ENCODE measurements around the gene XPR1.
"Not testable (repeated sequence)": the region's sequence is repeated elsewhere in the genome, so short reads cannot be mapped to it uniquely, and the experiment has no call there.

Gene XPR1

DNA sequence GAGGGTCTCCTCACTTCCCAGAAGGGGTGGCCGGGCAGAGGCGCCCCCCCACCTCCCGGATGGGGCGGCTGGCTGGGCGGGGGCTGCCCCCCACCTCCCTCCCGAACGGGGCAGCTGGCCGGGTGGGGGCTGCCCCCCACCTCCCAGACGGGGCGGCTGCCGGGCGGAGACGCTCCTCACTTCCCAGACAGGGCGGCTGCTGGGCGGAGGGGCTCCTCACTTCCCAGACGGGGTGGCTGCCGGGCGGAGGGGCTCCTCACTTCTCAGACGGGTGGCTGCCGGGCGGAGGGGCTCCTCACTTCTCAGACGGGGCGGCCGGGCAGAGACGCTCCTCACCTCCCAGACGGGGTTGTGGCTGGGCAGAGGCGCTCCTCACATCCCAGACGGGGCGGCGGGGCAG, 78.9 kb downstream of the XPR1 start:
- in situ Hi-C loops (cut with MboI; ENCODE audit: low sequenced_read_pairs), result not testable (repeated sequence)

DNA sequence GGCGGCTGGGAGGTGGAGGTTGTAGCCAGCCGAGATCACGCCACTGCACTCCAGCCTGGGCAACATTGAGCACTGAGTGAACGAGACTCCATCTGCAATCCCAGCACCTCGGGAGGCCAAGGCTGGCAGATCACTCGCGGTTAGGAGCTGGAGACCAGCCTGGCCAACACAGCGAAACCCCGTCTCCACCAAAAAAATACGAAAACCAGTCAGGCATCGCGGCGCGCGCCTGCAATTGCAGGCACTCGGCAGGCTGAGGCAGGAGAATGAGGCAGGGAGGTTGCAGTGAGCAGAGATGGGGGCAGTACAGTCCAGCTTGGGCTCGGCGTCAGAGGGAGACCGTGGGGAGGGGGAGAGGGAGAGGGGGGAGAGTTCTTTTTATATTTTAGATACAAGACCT, 79.4 kb downstream of the XPR1 start:
- in situ Hi-C loops (cut with MboI; ENCODE audit: low sequenced_read_pairs), result not testable (repeated sequence)

DNA sequence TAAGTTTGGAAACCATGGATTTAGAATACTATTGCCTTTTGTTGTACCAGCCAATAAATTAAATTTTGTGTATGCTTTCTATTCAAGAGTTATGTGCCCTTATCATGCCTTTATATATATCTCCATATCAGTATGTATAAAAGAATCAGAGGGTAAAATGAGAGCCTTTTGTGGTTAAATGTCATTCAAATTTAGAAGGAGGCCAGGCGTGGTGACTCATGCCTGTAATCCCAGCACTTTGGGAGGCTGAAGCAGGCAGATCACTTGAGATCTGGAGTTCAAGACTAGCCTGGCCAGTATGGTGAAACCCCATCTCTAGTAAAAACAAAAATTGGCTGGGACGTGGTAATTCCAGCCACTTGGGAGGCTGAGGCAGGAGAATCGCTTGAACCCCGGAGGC, 88.9 kb downstream of the XPR1 start:
- in situ Hi-C loops (cut with MboI; ENCODE audit: low sequenced_read_pairs), result no loop called here

DNA sequence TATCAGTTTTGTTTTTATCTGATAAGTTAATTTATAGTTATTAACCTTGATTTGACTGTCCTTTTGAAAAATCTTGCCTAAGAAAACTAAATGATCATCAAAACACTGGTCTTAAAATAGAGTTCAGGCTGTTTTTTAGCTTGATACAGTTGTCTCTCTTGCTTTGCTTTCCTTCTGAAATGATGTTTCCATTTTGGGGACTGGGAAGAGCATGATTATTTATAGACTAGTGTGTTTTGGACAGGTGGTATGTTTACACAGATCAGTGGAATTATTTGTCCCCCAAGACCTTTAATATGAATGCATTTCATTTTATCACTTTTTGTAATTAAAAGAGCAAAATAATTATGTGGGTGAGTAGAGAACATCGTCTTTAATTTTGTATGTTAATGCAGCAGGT, 90.8 kb downstream of the XPR1 start:
- in situ Hi-C loops (cut with MboI; ENCODE audit: low sequenced_read_pairs), result no loop called here

DNA sequence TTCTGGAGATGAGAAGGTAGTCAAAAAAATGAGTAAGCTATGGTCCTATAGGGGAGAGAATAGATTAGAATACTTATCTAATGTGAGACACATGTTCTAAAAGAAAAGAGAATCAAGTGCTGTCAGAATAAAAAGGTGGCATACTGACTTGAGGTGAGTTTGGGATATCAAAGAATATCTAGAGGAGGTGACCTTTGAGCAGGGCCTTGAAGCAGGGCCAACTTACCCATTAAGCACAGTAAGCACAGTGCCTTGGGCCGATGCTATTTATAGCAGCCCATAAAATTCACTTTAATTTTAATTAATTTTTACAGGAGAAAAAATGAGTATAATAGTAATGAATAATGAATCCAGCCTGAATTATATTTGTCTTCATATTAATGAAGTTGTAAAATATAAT, 92.2 kb downstream of the XPR1 start:
- in situ Hi-C loops (cut with MboI; ENCODE audit: low sequenced_read_pairs), result no loop called here

DNA sequence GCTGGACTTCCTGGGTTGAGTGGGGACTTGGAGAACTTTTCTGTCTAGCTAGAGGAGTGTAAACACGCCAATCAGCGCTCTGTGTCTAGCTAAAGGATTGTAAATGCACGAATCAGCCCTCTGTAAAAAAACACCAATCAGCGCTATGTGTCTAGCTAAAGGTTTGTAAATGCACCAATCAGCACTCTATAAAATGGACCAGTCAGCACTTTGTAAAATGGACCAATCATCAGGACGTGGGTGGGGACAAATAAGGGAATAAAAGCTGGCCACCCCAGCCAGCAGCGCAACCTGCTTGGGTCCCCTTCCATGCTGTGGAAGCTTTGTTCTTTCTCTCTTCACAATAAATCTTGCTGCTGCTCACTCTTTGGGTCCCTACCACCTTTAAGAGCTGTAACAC, 94.2 kb downstream of the XPR1 start:
- in situ Hi-C loops (cut with MboI; ENCODE audit: low sequenced_read_pairs), result not testable (repeated sequence)

DNA sequence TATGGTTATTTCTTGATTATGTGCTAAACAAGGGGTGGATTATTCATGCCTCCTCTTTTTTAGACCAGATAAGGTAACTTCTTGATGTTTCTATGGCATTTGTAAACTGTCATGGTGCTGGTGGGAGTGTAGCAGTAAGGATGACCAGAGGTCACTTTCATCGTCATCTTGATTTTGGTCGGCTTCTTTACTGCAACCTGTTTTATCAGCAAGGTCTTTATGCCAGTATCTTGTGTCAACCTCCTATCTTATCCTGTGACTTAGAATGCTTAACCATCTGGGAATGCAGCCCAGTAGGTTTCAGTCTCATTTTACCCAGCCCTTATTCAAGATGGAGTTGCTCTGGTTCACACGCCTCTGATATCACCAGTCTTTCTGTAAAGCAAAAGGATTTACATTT, 95.9 kb downstream of the XPR1 start:
- in situ Hi-C loops (cut with MboI; ENCODE audit: low sequenced_read_pairs), result not testable (repeated sequence)

DNA sequence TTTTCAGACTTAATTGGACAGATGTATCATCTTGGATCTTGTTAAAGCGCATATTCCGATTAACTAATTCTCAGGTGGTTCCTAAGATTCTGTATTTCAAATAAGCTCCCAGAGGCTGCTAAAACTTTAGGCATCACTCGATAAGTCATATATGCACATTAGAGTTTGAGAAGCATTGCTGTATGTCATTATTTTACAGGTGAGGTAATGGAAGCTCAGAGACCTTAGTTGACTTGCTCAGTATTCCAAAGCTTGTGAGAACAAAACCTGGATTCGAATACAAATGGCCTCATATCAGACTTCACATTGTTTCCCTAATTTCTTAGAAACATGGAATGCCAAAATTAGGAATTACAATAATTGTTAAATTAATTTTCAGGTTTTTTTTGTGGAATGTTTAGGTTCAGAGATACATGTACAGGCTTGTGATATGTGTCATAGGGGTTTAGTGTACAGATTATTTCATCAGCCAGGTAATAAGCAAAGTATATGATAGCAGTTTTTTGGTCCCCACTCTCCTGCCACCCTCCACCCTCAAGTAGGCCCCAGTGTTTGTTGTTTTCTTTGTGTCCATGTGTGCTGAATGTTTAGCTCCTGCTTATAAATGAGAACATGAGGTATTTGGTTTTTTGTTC, 96.8 kb downstream of the XPR1 start:
- in situ Hi-C loops (cut with MboI; ENCODE audit: low sequenced_read_pairs), result no loop called here

DNA sequence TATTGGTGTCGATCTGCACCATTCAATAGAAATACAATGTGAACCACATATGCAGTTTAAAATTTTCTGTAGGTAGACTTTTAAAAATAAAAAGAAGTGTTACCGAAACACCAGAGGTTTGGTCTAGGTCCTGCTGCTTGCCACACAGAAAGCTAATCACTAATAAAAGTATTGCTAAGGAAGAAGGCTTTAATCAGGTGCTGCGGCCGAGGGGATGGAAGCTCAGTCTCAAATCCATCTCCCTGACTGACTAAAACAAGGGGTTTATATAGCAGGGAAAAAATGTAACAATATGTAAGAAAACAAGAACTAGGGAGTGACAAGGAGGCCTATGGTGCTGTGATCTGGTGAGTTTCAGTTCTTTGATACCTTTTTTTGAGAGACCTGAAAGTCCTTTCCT, 99.3 kb downstream of the XPR1 start:
- in situ Hi-C loops (cut with MboI; ENCODE audit: low sequenced_read_pairs), result no loop called here

DNA sequence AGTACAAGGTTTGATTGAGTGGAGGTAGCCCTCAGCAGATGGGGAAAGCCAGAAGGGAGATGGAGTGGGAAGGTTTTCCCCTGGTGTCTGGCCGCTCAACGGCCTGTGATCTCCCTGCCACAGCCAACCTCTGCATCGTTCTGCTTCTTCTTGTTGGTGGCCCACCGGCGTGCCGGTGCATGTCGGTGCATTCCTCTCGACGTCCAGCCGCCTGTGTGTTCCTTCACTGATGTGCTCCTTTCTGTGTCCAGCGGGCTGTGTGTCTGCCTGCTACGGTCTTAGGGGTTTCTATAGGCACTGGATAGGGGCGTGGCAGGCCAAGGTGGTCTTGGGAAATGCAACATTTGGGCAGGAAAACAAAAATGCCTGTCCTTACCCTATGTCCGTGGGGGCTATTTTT, 101.0 kb downstream of the XPR1 start:
- in situ Hi-C loops (cut with MboI; ENCODE audit: low sequenced_read_pairs), result no loop called here

DNA sequence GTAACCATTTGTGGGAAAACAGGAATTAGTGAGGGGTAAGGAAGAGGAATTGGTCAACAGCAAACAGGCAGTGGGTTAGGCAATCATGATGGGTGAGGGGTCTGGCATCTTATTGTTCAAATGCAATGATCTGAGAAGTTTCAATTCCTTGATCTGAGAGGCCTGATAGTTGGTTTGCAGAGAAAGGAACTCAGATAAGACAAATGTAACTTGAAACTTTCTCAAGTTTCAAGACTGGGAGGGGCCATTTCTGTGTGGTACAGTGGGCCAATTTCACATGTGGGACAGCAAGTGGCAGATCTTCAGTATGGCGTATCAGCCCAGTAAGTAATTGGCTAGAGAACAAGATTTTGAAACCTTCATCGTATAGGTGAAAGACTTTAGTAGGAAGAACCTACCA, 102.5 kb downstream of the XPR1 start:
- in situ Hi-C loops (cut with MboI; ENCODE audit: low sequenced_read_pairs), result no loop called here

DNA sequence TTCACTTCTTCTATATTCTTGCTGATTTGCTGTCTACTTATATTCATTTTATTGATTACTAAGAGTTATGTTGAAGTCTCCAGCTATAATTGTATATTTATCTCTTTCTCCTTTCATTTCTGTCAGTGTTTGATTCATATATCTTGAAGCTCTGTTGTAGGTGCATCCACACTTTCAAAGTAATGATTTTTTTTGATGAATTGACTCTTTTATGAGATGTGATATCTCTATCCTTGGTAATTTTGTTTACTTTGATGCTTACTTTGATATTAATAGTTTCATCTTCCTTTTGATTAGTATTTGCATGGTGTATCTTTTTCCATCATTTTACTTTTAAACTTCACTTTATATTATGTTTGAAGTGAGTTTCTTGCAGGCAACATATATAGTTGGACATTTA, 110.8 kb downstream of the XPR1 start:
- in situ Hi-C loops (cut with MboI; ENCODE audit: low sequenced_read_pairs), result no loop called here

DNA sequence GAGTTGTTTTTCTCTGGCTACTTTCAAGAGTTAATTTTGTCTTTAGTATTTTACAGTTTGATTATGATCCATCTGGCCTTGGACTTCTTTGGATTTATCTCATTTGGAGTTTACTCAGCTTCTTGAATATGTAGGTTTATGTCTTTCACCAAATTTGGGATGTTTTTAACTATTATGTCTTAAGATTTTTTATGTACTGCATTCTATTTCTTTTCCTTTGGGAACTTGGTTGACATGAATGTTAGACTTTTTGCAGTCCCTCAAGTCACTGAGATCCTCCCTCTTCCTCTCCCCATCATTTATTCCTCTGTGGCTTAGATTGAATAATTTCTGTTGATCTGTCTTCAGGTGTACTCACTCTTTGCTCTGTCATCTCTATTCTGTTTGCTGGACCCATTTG, 112.0 kb downstream of the XPR1 start:
- in situ Hi-C loops (cut with MboI; ENCODE audit: low sequenced_read_pairs), result no loop called here

DNA sequence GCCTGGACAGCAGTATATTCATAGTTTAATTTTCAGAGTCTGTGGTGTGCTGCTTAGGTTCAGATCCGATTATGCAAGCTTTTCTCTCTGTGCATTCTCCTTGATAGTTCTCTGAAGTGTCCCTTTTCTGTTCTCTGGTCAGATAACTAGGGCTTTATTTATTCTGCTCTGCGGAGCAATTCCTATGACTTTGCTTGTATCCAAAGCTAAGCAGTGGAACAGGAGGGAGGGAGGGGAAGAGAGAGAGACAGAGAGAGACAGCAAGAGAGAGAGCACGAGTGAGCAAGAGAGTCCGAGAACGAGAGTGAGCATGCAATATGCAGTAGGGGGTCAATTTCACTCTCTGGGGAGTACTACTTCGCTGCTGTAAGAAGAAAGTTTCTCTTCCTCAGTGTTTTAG, 113.3 kb downstream of the XPR1 start:
- in situ Hi-C loops (cut with MboI; ENCODE audit: low sequenced_read_pairs), result no loop called here

DNA sequence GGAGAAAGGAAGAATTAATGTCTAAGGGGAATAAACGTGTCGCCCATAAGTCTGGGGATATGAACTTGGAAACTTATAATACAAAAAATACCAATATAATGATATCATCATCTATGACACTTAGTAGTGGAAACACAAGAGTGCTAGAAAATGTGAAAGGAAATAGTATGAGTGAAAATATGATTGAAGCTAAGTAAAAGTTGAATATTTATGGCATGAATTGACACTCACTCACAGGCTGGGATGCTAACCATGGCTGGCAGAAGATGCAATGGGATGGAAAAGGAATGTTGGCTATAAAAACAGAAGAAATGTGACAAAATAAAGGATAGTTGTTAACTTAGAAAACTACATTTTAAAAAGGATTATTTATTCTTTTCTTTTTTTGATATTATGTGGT, 120.1 kb downstream of the XPR1 start:
- in situ Hi-C loops (cut with MboI; ENCODE audit: low sequenced_read_pairs), result no loop called here

DNA sequence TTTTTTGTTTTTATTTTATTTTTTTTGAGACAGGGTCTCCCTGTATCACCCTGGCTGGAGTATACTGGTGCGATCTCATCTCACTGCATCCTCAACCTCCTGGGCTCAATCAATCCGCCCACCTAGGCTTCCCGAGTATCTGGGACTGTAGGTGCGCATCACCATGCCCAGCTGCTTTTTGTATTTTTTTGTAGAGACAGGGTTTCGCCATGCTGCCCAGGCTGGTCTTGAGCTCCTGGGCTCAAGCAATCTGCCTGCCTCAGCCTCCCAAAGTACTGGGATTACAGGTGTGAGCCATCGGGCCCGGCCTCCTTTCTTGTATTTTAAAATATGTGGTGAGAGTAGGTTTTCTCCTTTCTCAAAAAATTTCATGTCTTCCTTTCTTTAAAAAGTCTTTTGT, 122.6 kb downstream of the XPR1 start:
- in situ Hi-C loops (cut with MboI; ENCODE audit: low sequenced_read_pairs), result no loop called here

DNA sequence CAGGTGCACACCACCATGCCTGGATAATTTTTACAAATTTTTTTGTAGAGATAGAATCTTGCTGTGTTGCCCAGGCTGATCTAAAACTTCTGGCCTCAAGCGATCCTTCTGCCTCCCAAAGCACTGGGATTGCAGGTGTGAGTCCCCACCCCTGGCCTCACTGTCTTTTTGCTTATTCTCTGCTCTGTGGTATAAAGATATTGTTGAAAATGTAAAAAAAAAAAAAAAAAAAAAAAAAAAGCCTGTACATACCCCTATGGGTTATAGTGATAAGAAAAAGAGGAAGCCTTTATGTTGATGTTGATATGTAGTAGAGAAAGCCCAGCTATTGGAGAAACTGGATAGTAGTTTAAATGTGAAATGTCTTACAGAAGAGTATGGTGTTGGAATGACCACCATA, 125.8 kb downstream of the XPR1 start:
- in situ Hi-C loops (cut with MboI; ENCODE audit: low sequenced_read_pairs), result no loop called here

DNA sequence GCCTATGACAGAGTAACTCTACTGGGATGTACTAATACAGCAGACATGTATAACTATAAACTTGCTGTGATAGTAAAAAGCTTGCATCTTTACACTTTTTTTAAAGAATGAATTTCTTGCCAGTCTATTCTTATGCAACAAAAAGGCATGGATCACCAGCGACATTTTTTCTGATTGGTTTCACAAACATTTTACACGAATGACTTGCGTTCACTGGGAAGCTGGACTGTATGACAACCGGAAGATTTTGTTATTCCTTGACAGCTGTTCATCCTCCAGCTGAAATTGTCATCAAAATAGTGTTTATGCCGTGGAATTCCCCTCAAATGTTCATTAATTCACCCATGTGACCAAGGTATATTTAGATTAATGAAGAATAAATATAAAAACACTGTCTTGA, 131.0 kb downstream of the XPR1 start:
- in situ Hi-C loops (cut with MboI; ENCODE audit: low sequenced_read_pairs), result no loop called here

DNA sequence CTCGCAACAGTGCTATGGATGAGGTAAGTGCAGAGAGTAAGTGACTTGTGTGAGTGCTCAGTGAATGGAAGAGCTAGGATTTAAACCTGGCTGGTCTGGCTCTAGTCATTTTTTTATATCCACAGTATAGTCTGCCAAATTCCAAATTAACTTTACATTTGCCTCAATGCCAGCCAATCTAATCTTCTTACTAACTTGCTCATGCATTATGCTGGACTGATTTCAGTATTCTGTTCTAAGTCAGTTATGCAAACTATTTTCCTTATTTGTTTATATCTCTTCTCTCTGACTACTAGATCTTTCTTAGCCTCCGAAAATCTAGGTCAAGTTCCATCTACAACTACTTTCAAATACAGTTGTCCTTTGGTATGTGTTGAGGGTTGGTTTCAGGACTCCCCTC, 133.3 kb downstream of the XPR1 start:
- in situ Hi-C loops (cut with MboI; ENCODE audit: low sequenced_read_pairs), result no loop called here

DNA sequence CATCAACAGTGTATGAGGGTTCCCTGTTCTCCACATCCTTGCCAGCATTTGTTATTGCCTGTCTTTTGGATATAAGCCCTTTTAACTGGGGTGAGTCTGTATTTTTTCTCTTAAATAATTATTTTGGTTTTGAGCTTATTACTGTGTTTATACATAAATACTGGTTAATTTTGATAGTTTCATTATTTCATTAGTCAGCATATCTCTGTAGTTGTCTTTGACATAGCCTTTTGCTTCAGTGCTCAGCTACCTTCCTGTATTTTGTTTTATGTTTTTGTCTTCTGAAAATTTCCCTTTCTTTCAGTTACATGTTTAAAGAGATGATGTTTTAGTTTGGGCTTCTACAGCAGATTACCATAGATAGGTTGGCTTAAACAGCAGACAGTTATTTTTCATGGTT, 138.1 kb downstream of the XPR1 start:
- in situ Hi-C loops (cut with MboI; ENCODE audit: low sequenced_read_pairs), result no loop called here

DNA sequence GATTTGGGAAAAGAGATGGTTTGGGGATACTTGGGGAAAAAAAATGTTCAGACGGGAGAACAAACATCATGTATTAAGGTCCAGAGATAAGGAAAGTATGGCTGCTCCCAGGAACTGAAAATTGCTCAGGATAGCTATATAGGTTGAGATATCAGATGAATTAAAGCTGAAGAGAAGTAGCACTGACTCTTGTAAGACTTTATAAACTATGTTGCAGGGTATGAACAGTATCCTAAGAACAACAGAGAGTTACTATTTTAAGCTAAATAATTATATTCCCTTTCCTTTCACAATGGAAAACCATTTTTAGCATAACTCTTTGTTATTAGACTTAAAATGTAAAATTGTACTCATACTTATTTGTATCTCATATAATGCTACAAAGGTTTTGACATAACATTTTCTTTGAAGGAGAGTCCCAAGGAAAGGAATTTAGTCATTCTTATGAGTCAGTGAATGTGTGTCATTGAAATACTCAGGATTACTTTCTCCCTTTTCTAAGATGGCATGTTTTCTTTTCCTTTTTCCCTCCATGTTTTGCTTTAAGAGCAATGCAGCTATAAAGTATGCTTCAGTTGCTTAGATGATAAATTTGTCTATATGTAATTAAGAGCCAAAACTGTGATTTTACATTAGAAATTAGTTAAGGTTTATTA, 141.5 kb downstream of the XPR1 start:
- in situ Hi-C loops (cut with MboI; ENCODE audit: low sequenced_read_pairs), result no loop called here

DNA sequence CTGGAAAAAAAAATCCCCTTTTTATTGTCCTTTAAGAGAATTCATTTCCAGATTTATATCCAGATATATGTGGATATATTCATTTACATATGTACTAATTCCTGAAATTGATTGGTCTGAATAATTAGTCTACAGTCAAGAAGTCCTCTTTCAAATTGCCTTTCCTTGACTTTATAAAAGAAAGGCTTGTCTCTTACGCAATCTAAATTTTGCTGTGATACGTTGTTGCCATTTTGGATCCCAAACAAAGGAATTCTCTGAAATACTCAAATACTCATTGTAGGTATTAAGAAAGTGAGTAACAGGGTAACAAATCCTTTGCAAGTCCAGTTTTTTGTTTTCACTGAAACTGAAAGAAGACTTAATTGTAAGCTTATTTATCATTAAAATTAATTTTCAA, 144.0 kb downstream of the XPR1 start:
- in situ Hi-C loops (cut with MboI; ENCODE audit: low sequenced_read_pairs), result no loop called here

DNA sequence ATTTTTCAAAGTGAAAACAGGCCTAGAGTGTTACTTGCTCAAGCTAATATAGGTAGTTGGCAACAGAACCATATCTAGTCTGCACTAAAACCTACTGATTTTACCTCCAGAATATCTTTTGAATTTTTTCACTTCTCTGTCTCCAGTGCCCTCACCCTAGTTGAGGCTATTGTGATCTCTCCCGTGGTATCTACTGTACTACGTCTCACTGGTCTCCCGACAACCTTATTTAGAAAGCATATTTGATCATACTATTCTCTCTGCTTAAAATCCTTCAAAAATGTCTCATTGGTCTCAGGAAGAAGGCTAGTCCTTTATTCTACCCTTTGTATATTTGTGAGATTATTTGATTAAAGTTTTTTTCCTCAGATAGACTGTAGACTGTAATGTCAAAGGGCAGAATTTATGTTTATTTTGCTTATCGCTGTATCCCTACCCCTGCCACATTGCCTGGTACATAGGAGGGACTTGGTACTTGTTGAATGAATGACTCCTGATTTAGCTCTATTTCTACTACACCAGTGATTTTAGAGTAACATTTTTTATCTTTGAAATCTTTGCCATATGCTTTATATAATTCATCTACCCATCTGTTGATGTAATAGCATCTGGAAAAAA, 145.4 kb downstream of the XPR1 start:
- in situ Hi-C loops (cut with MboI; ENCODE audit: low sequenced_read_pairs), result no loop called here
